ENCODE data around the gene GLIPR1.
"Not testable (repeated sequence)": the region's sequence is repeated elsewhere in the genome, so short reads cannot be mapped to it uniquely, and the experiment has no call there.

GRCh38 chr12:75521224-75521623 is 40.7 kb downstream of the GLIPR1 start:
- TF ChIP-seq CTCF, POLR2A (IDR thresholded peaks at IDR 0.05): not testable (repeated sequence)

Data from prostate gland (tissue), 2 donors.